Gastrocnemius medialis (tissue), 4 donors: Measurements from ENCODE around the gene TTLL7.

Source experiments
- POLR2A ChIP-seq, 2 donors: fragments of 450-650 bp; IDR thresholded peaks; one replicate each; pipeline ENCODE4 v1.6.1; 2017; ENCODE audit warnings: antibody characterized with exemption in 2 of 2, mild to moderate bottlenecking in 2 of 2, moderate library complexity in 2 of 2
- TF ChIP-seq, protein P1 (sequence below), 5 experiments: fragments of 450-650 bp in 3 of 5; fragments of 200-600 bp in 2 of 5; sonication (generic) in 2 of 5; IDR thresholded peaks in 4 of 5; conservative IDR thresholded peaks in 1 of 5; 1 replicate in 4 of 5; 2 replicates in 1 of 5; pipeline ENCODE4 v1.5.1; 2016 to 2019; ENCODE audit warnings: antibody characterized with exemption in 5 of 5, mild to moderate bottlenecking in 3 of 5, moderate library complexity in 3 of 5

DNA sequence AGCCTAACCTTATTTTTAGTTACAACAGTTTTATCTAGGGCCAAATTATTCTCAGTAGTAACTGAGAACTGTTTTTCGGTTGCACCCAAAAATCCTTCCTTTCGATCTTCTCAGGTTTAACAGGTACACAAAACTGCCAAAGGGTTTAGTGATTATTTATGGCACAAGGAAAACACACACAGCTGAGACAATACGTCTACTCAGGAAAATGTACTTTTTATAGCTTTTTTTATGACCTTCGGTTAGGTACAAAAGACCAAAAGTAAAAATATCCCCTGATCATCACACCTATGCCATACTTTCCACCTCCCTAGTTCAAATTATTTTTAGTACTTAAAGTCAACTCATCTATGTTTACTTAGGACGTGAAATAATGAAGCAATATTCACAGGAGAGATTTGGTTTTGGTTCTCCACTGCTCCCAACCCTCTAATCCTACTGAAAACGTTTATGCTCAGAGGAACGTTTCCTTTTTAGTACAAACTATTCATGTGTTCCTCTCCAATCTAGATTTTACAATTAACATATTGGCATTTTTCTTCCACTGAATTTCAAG is 48.7 kb downstream of the TTLL7 start:
- TF ChIP-seq, protein P1, sequence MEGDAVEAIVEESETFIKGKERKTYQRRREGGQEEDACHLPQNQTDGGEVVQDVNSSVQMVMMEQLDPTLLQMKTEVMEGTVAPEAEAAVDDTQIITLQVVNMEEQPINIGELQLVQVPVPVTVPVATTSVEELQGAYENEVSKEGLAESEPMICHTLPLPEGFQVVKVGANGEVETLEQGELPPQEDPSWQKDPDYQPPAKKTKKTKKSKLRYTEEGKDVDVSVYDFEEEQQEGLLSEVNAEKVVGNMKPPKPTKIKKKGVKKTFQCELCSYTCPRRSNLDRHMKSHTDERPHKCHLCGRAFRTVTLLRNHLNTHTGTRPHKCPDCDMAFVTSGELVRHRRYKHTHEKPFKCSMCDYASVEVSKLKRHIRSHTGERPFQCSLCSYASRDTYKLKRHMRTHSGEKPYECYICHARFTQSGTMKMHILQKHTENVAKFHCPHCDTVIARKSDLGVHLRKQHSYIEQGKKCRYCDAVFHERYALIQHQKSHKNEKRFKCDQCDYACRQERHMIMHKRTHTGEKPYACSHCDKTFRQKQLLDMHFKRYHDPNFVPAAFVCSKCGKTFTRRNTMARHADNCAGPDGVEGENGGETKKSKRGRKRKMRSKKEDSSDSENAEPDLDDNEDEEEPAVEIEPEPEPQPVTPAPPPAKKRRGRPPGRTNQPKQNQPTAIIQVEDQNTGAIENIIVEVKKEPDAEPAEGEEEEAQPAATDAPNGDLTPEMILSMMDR (IDR thresholded peaks at IDR 0.05 in 4 of 5, conservative IDR thresholded peaks at IDR 0.05 in 1 of 5): no peak
- no peak for TF ChIP-seq POLR2A (IDR thresholded peaks at IDR 0.05)
